ENCODE measurements around the gene GID4. TPM values are rescaled to one million over a fixed set of nuclear protein-coding genes. Genes with fewer than 3 reads are reported as not detected.

Gene GID4
- polyA plus RNA-seq, 1 donor, result 9.9 TPM

- no peak for DNase-seq
- H3K36me3 ChIP-seq (ENCODE audit: control insufficient read depth, insufficient read depth, low read length), result peaks cover 41% of the 10 kb centered on the region
- H3K4me3 ChIP-seq (ENCODE audit: low read length), result no peak overlapping the region
- no CpG with 5 or more reads among the region's 5 CpGs for WGBS (ENCODE audit: insufficient coverage, low lambda C conversion rate)
- H3K27ac ChIP-seq (ENCODE audit: low read length), result no peak overlapping the region
- H3K9me3 ChIP-seq (ENCODE audit: control insufficient read depth, low read depth, low read length), result no peaks in the 10 kb centered on the region
- H3K4me1 ChIP-seq (ENCODE audit: control insufficient read depth, insufficient read depth, low read length), result no peaks in the 10 kb centered on the region
- no peaks in the 10 kb centered on the region for H3K27me3 ChIP-seq (ENCODE audit: control insufficient read depth, insufficient read depth, low read length)
Observed at GRCh38 chr17:18015593-18015992, 23.6 kb upstream of the GID4 start.

GRCh38 chr17:18016426-18016825 lies 22.8 kb upstream of the GID4 start:
- Histone ChIP-seq H3K4me3 (ENCODE audit: low read length) (no peak overlapping the region), H3K4me1 (ENCODE audit: control insufficient read depth, insufficient read depth, low read length) (no peaks in the 10 kb centered on the region), H3K27me3 (ENCODE audit: control insufficient read depth, insufficient read depth, low read length) (no peaks in the 10 kb centered on the region), H3K9me3 (ENCODE audit: control insufficient read depth, low read depth, low read length) (no peaks in the 10 kb centered on the region), H3K27ac (ENCODE audit: low read length) (no peak overlapping the region), H3K36me3 (ENCODE audit: control insufficient read depth, insufficient read depth, low read length) (peaks cover 43% of the 10 kb centered on the region)
- DNase-seq, result no peak
- no CpG with 5 or more reads among the region's 12 CpGs for WGBS (ENCODE audit: insufficient coverage, low lambda C conversion rate)

GRCh38 chr17:18017958-18018357 lies 21.2 kb upstream of the GID4 start:
- H3K36me3 ChIP-seq (ENCODE audit: control insufficient read depth, insufficient read depth, low read length), result peaks cover 44% of the 10 kb centered on the region
- H3K27ac ChIP-seq (ENCODE audit: low read length), result no peak overlapping the region
- no peak overlapping the region for H3K4me3 ChIP-seq (ENCODE audit: low read length)
- H3K4me1 ChIP-seq (ENCODE audit: control insufficient read depth, insufficient read depth, low read length), result no peaks in the 10 kb centered on the region
- H3K27me3 ChIP-seq (ENCODE audit: control insufficient read depth, insufficient read depth, low read length), result no peaks in the 10 kb centered on the region
- no peaks in the 10 kb centered on the region for H3K9me3 ChIP-seq (ENCODE audit: control insufficient read depth, low read depth, low read length)
- no peak for DNase-seq
- no CpG with 5 or more reads among the region's 3 CpGs for WGBS (ENCODE audit: insufficient coverage, low lambda C conversion rate)

- Histone ChIP-seq H3K27ac (ENCODE audit: low read length) (no peak overlapping the region), H3K9me3 (ENCODE audit: control insufficient read depth, low read depth, low read length) (no peaks in the 10 kb centered on the region), H3K27me3 (ENCODE audit: control insufficient read depth, insufficient read depth, low read length) (no peaks in the 10 kb centered on the region), H3K36me3 (ENCODE audit: control insufficient read depth, insufficient read depth, low read length) (peaks cover 44% of the 10 kb centered on the region), H3K4me3 (ENCODE audit: low read length) (no peak overlapping the region), H3K4me1 (ENCODE audit: control insufficient read depth, insufficient read depth, low read length) (no peaks in the 10 kb centered on the region)
- no peak for DNase-seq
- no CpG with 5 or more reads among the region's 15 CpGs for WGBS (ENCODE audit: insufficient coverage, low lambda C conversion rate)
Observed at GRCh38 chr17:18018411-18018921, 20.7 kb upstream of the GID4 start.

- Histone ChIP-seq H3K27ac (ENCODE audit: low read length) (no peak overlapping the region), H3K27me3 (ENCODE audit: control insufficient read depth, insufficient read depth, low read length) (no peaks in the 10 kb centered on the region), H3K36me3 (ENCODE audit: control insufficient read depth, insufficient read depth, low read length) (peaks cover 52% of the 10 kb centered on the region), H3K4me3 (ENCODE audit: low read length) (no peak overlapping the region), H3K9me3 (ENCODE audit: control insufficient read depth, low read depth, low read length) (no peaks in the 10 kb centered on the region), H3K4me1 (ENCODE audit: control insufficient read depth, insufficient read depth, low read length) (no peaks in the 10 kb centered on the region)
- no CpG with 5 or more reads among the region's 2 CpGs for WGBS (ENCODE audit: insufficient coverage, low lambda C conversion rate)
- no peak for DNase-seq
Observed at GRCh38 chr17:18019838-18020154, 19.4 kb upstream of the GID4 start.

- DNase-seq, result no peak
- Histone ChIP-seq H3K27me3 (ENCODE audit: control insufficient read depth, insufficient read depth, low read length) (no peaks in the 10 kb centered on the region), H3K4me3 (ENCODE audit: low read length) (no peak overlapping the region), H3K9me3 (ENCODE audit: control insufficient read depth, low read depth, low read length) (no peaks in the 10 kb centered on the region), H3K36me3 (ENCODE audit: control insufficient read depth, insufficient read depth, low read length) (peaks cover 51% of the 10 kb centered on the region), H3K4me1 (ENCODE audit: control insufficient read depth, insufficient read depth, low read length) (no peaks in the 10 kb centered on the region), H3K27ac (ENCODE audit: low read length) (no peak overlapping the region)
- WGBS (ENCODE audit: insufficient coverage, low lambda C conversion rate), result no CpG with 5 or more reads among the region's 6 CpGs
Observed at GRCh38 chr17:18020971-18021370, 18.2 kb upstream of the GID4 start.

- Histone ChIP-seq H3K4me3 (ENCODE audit: low read length) (no peak overlapping the region), H3K27ac (ENCODE audit: low read length) (no peak overlapping the region), H3K9me3 (ENCODE audit: control insufficient read depth, low read depth, low read length) (no peaks in the 10 kb centered on the region), H3K36me3 (ENCODE audit: control insufficient read depth, insufficient read depth, low read length) (peaks cover 48% of the 10 kb centered on the region), H3K27me3 (ENCODE audit: control insufficient read depth, insufficient read depth, low read length) (no peaks in the 10 kb centered on the region), H3K4me1 (ENCODE audit: control insufficient read depth, insufficient read depth, low read length) (no peaks in the 10 kb centered on the region)
- no CpG with 5 or more reads among the region's 5 CpGs for WGBS (ENCODE audit: insufficient coverage, low lambda C conversion rate)
- no peak for DNase-seq
Observed at GRCh38 chr17:18021372-18021771, 17.8 kb upstream of the GID4 start.

- no peaks in the 10 kb centered on the region for H3K9me3 ChIP-seq (ENCODE audit: control insufficient read depth, low read depth, low read length)
- no CpG with 5 or more reads among the region's 5 CpGs for WGBS (ENCODE audit: insufficient coverage, low lambda C conversion rate)
- H3K4me3 ChIP-seq (ENCODE audit: low read length), result no peak overlapping the region
- H3K4me1 ChIP-seq (ENCODE audit: control insufficient read depth, insufficient read depth, low read length), result no peaks in the 10 kb centered on the region
- H3K27ac ChIP-seq (ENCODE audit: low read length), result no peak overlapping the region
- DNase-seq, result no peak
- H3K36me3 ChIP-seq (ENCODE audit: control insufficient read depth, insufficient read depth, low read length), result peaks cover 40% of the 10 kb centered on the region
- H3K27me3 ChIP-seq (ENCODE audit: control insufficient read depth, insufficient read depth, low read length), result no peaks in the 10 kb centered on the region
Observed at GRCh38 chr17:18025241-18025944, 13.8 kb upstream of the GID4 start.

GRCh38 chr17:18025945-18026776 lies 13.0 kb upstream of the GID4 start:
- Histone ChIP-seq H3K4me1 (ENCODE audit: control insufficient read depth, insufficient read depth, low read length) (no peaks in the 10 kb centered on the region), H3K27ac (ENCODE audit: low read length) (no peak overlapping the region), H3K36me3 (ENCODE audit: control insufficient read depth, insufficient read depth, low read length) (peaks cover 37% of the 10 kb centered on the region), H3K27me3 (ENCODE audit: control insufficient read depth, insufficient read depth, low read length) (no peaks in the 10 kb centered on the region), H3K4me3 (ENCODE audit: low read length) (no peak overlapping the region), H3K9me3 (ENCODE audit: control insufficient read depth, low read depth, low read length) (no peaks in the 10 kb centered on the region)
- no CpG with 5 or more reads among the region's 11 CpGs for WGBS (ENCODE audit: insufficient coverage, low lambda C conversion rate)
- no peak for DNase-seq

GRCh38 chr17:18027280-18027679 lies 11.9 kb upstream of the GID4 start:
- DNase-seq, result no peak
- H3K4me1 ChIP-seq (ENCODE audit: control insufficient read depth, insufficient read depth, low read length), result no peaks in the 10 kb centered on the region
- no peak overlapping the region for H3K4me3 ChIP-seq (ENCODE audit: low read length)
- WGBS (ENCODE audit: insufficient coverage, low lambda C conversion rate), result no CpG with 5 or more reads among the region's 6 CpGs
- no peak overlapping the region for H3K27ac ChIP-seq (ENCODE audit: low read length)
- H3K27me3 ChIP-seq (ENCODE audit: control insufficient read depth, insufficient read depth, low read length), result no peaks in the 10 kb centered on the region
- no peaks in the 10 kb centered on the region for H3K9me3 ChIP-seq (ENCODE audit: control insufficient read depth, low read depth, low read length)
- H3K36me3 ChIP-seq (ENCODE audit: control insufficient read depth, insufficient read depth, low read length), result peaks cover 28% of the 10 kb centered on the region

Data from large intestine (tissue), 3 donors.